GM19324 (cell line): ENCODE results near the gene SOX8.
"Not testable (repeated sequence)": the region's sequence is repeated elsewhere in the genome, so short reads cannot be mapped to it uniquely, and the experiment has no call there.

Experiments used
- ATAC-seq: cut with Tn5 transposase; IDR thresholded peaks from one replicate; pipeline ENCODE4 v1.9.1; 2021; ENCODE audit warnings: mild to moderate bottlenecking, moderate library complexity; ENCODE audit not compliant: unreplicated experiment, low FRiP score

The SOX8 gene

DNA sequence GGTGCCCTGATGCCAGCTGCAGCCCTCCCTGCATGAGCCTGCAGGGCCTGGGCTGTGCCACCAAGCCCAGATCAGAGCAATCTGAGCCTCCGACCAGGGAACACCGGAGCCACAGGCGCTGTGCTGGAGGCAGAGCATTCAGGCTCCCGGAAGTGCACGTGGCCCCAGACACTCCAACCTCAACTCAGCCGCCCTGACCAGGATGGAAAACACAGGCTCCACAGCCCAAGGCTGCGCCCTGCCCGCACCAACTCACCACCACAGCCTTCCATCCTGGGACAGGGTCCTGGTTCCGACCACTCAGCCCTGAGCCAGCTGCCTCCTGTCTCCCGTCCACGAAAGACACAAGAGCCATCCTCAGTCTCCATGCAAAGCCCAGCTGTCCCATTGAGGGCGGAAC lies 29.2 kb upstream of the SOX8 start:
- no peak for ATAC-seq

DNA sequence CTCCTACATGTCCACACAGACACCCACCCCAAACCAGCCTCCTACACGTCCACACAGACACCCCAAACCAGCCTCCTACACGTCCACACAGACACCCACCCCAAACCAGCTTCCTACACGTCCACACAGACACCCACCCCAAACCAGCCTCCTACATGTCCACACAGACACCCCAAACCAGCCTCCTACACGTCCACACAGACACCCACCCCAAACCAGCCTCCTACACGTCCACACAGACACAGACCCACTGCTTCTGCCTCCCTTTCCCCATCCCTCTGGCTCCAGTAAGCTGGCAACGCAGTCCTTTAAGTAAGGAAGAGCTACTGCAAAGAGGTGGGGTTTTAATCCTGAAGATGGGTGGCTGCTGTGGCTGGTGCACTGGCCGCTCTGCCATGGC lies 27.8 kb upstream of the SOX8 start:
- not testable (repeated sequence) for ATAC-seq

DNA sequence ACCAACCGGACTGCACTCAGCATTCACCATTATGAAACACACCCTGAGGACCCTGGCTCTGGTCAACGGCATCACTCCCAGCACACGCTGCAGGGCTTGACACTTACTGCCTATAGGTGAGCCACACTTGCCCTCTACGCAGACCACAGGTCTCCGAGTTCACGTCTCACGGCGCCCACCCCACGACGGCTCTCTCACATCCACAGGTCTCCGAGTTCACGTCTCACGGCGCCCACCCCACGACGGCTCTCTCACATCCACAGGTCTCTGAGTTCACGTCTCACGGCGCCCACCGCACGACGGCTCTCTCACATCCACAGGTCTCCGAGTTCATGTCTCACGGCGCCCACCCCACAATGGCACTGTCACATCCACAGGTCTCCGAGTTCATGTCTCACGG lies 25.8 kb upstream of the SOX8 start:
- ATAC-seq, result not testable (repeated sequence)

DNA sequence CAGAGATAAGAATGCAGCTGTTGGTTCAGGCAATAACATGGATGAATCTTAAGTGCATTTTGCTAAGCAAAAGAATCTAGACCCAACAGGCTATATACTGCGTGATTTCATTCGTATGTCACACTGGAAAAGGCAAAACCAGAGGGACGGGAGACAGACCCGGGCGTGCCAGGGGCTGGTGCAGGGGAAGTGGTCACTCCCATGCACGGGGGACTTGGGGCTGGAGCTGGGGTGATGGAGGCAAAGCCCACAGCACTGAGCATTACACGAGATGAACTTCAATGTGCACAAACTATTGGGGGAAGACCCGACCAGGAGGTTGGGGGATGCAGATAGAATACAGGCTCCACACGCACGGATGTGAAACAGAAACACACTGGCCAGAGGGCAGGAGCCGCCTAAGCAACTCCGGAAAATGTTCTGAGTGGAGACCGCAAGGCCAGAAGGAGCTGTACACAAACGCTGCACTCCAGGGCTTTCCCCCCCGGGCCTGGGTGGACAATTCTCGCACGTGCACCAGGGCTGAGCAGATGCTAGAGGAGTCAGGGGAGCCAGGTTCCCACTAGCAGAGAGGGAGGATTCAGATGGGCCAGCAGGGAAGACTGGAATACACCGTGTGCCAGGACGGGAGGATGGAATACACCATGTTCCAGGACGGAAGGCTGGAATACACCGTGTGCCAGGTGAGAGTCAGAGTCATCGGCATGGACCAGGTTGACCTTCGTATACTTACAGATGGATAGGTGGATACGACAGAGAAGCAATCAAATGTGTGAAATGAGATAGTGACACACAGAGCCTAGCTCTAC lies 22.1 kb upstream of the SOX8 start:
- no peak for ATAC-seq

DNA sequence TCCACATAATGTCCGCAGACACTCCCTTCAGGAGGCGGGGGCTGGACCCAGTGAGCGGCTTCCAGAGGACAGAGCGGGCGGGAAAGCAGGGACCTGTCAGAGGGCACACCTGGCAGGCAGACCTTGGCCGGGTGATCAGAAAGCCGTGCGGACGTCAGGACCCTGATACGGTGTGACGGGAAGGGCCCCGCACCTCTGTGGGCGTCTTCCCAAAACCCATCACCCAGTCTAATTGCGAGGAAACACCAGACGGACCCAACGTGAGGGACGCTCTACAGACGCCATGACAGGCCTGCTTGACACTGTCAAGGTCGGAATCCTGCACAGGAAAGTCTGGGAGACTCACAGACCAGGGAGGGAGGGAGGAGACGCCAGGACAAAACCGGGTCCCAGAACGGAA lies 19.2 kb upstream of the SOX8 start:
- ATAC-seq, result no peak

DNA sequence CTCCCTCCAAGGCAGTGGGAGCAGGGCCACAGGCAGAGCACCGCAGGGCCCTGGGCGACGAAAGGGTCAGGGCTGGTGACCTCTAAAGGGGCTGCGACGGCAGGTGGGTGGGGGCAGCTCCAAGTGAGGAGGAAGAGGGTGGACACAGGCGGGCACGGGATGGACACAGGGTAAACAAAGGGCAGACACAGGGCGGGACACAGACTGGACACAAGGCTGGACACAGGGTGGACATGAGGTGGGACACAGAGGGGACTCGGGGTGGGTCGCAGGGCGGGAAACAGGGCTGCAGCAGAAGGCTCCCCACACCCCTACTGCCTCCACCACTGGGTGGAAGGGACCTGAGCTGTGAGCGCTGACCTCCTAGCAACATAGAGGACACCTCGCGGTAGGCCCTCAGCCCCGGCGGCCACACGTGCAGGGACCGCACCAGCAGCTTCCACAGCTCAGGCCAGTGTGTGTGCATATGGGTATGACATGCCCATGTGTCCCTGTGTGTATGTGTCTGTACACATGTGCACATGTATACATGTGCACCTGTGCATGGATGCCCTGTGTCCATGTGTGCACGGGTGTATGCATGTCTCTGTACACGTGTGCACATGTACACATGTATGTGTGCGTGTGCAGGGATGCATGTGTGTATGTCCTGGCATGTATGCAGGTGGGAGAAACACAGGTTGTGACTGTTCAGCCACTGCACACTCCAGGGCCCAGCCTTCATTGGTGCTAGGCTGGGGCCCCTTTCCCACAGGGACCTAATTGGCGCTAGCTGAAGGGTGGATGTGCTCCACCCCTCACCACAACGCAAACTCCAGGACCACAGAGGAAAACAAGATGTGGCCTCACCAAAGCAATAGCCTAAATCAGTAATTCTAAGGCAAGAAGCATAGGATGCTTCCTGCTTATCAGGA lies 18.4 kb upstream of the SOX8 start:
- no peak for ATAC-seq

DNA sequence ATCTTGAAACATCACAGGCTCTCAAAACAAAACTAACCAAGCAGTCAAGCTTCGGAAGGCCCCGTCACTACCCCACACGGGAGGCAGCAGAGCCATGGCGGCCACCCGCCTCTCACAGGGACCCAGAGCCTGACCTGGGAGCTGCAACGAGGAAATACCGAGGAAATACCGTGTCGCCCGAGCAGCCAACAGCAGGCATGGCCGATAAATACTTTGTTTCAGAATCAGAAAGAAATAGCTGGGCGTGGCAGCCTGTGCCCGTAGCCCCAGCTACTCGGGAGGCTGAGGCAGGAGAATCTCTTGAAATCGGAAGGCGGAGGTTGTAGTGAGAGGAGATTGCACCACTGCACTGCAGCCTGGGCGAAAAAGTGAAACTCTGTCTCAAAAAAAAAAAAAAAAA lies 17.7 kb upstream of the SOX8 start:
- ATAC-seq, result no peak

DNA sequence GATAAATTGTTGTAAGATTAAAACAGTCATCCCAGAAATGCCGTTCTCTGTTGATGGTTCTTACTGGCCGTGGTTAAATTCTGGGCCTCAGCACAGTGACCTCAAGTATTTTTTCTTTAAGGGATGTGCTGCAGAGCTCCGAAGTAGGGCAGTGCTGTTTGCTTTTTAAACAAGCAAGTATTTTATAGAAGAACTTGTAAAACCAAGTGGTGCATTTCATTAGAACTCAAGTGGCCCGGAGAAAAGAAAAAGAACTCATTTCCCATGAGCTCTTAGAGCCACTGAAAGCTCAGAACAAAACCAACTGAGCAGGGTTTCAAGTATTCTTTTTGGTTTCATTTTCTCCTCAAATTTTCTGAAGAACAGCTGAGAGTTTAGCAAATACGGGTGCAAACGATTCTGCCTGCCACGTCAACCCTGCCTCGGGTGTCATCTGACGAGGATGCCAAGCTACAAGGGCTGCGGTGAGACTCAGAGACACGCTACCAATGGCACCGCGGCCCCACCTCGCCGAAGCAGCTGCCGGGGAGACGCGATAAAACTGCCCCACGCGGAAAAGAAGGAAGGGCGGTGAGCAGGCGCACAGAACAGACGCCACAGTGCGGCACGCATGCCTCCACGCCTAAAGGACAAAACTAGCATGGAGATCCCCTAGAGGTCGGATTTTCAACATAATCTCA lies 17.1 kb upstream of the SOX8 start:
- no peak for ATAC-seq

DNA sequence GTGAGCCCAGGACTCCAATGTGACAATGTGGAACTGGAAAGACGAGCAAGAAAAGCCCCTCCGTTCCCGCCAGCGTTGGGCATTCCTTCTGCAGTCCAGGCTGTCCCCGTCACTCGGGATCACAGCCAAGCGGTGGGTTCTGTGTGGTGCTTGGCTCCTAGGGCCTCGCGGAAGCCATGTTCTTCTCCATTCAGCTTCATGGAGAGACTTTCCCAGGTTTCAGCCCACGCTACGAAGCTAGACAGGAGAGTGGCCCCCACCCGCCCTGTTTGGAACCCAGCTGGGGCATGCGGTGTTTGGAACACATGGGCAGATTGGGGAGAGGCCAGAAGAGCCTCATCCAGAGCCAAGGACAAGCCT lies 16.6 kb upstream of the SOX8 start:
- ATAC-seq, result no peak

DNA sequence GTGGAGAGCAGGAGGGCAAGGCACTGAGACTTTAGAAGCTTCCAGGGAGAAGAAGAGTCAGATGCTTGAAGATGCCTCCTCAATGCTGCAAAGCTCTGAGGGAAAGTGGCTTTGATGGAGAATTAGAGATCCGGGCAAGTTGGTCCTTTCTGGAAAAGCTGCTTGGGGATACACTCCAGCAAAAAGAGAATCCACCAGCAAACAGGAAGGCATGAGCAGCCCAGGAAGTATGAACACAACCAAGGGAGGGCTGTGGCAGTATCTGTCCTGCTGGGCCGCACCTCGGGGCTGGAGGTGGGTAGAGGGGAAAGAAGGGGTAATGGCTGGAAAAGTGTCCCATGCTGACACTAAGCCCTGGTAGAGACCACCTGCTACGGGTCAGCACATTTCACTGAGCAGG lies 16.1 kb upstream of the SOX8 start:
- no peak for ATAC-seq

DNA sequence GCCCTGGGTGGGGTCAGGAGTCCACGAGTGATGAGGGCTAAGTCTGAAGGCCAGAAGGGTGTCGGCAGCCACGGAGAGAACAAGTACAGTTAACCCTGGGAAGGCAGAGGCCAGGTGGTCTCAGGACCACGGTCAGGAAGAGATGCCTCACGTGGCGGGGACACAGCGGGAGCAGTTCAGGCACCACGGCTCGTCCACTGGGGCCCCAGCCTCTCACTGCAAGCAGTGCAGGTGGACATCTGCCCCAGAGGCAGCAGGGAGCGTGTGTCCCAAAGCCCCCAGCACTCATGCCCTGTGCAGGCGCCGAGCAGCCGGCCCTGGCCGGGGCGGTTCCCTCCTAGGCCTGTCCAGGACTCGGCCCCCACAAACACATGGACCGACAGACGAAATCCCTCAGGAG lies 15.5 kb upstream of the SOX8 start:
- ATAC-seq, result no peak

DNA sequence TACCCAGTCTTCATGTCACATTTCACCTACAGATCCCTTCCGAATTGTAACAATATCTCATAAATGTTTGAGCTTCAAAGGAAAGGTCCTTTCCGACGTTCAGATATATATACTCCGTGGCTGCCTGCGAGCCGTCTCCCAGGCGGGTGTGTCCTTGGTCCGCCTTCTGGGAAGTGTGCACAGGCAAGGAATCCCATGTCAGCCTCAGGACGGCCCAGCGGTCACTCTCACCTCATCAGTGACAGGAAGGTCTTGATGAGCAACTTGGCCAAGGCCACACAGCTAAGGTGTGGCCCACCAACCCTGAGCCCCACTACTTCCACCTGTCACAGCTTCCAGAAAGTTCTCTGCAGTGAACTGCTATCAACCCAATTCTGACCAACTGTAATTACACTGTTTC lies 15.1 kb upstream of the SOX8 start:
- ATAC-seq, result no peak

DNA sequence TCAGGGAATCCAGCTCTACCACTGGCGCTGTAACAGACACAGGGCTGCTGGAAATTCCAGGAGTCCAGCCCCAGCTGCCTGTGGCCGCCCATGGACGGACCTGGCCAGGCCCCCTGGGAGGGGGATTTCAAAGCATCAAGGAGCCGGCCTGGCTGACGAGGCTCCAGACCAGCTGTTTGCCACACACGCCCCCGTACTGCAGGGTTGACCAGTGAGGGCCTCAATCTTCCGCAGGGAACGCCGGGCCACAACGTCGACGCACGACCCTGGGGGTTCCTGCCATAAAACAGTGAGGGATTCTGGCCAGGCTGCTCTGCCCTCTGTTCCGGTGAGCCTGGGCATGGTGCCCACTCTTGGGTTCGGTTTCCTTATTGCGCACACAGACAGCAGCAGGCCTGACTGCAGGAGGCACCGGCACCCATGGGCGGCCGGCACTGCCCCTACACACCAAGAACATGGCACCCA lies 14.5 kb upstream of the SOX8 start:
- no peak for ATAC-seq

DNA sequence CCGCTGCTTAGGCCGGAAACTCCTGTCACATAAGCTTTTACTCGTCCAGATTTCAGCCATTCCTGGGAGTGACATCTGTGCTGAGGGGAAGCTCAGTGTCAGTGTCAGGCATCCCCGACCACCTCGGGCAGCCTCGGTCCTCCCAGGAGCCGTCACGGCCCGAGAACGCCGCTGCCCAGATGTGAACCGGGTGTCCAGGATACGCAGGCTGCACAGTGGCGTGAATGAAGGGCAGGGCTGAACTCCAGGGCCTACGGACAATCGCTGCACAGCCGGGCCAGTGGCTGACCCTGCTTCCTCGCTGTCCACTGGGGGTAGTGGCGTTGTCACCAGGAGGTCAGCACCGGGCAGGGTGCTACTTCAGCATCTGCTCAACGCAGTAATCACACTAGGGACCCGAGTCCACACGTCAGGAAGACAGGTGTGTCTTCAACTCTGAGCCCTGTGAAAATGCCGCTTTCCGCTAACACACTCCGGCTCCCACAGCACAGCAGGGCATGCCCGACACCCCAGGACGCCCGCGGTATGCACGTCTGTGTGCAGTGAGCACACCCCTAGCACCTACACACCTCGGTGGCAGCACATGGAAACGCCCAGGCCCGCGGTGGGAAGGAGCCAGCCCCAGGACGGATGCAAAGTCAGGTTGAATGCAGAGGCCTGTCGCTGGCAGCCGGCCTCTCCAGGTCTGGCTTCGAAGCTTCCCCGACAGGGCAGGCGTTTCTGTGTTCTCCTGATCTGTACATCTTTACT lies 13.8 kb upstream of the SOX8 start:
- no peak for ATAC-seq

DNA sequence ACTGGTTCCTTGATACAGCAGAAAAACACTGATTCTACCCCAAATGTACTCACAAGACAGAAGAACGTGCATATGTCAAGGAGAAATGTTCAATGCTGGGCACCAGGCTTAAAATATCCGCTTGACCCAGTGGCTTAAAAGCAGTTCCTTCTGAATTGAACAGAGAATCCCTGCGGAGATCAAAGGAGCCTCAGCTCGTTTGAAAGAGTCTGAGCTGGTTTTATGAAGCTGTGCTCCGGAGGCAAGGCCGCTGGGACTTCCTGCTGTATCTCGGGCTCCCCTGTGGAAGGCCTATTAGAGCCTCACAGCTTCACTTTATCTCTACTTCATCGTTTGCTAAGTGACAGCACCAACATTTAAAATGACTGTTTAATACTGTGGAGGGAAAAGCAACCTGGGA lies 12.9 kb upstream of the SOX8 start:
- ATAC-seq, result no peak

DNA sequence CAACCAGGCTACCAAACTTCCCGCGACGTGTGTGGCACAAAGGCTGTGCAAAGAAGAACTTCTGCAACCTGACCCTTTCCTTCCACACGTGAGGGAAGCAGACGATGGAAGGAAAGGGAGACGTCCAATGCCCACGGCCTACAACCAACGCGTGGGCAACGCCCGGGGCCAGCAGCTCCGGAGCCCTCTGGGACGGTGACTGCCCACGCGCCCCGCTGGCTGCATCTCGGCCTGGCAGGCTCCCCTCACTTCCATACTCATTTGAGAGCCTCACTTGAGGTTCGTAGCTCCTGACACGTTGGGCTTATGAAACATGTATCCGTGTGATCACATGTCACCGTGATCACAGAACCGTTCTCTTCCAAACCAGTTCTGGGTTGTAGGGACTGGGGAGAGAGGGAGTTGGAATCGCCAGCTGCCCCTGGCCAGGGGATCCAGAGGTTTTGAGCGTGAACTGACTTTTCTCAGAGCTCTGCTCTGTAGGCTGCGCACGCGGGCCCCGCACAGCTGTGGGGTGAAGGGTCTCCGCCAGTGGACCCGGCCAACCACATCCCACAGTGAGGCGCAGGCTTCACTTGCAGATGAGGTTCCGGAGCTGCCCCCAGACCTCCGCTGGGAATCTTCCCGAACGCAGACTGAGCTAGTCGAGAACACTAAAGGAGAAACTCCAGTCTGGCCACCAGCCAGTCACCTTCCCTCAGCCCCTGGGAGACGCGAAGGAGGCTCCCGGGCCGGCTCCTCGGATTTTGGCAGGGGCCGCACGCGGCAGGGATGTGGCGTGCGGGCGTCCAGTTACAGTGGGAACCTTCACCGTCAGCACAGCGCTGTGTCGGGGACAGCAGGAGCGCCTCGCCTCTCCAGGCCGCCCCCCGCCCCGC lies 11.8 kb upstream of the SOX8 start:
- ATAC-seq, result no peak

DNA sequence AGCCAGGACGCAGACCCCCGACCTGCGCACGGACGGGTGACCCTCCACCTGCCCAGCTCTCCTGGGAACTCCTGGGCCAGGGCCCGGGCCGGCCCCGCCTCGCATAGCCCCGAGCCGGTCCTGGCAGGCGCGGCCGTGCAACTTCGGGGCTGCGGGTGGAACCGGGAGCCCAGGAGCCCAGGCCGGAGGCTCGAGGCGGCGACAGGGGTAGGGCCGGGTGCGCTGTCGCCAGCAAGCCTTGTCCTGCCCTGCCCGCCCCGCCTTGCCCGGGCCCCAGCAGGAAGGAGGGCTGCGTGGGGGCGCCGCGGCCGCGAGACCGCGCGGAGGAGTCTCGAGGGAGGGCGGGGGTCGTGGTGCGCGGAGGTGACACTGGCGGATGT lies 11.2 kb upstream of the SOX8 start:
- ATAC-seq, result no peak

DNA sequence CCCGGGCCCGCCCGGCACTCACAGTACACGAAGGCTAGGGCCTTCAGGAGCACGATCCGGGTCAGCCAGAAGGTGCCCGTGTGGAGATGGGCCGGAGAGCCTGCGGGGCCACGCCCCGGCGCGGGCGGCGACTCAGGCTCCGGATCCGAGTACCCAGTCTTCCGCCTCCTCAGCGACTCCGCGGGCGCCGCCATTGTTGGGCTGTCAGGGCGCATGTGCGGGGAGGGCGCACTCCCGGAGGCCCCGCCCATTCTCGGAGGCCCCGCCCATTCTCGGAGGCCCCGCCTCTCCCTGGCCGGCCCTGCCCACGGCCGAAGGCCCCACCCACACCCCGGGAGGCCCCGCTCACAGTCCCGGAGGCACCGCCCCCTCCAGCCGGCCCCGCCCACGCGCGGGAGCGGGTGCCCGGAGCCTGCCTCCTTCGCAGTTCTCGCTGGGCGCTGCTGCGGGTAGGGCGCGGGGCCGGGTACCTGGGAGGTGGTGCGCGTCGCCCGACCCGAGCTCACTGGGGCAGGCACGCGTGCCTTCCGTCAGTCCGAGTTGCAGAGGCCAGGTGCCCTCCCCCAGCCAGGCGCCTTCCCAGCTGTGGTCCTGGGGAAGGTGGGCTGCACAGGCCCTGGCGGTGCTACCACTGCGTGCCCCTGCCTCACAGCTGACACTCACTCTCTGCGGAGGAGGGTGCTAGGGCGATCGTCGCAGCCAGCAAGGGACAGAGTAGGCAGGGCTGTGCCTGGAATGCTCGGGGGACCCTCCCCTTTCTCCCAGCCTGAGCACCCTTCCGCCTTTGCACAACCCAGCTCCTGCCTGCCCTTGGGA lies 10.6 kb upstream of the SOX8 start, which contains the start of gene LMF1:
LMF1 (minus strand) TSS at position 219 of the 816 bp plus-strand sequence; CDS start at position 215, 4 bp downstream.
- ATAC-seq, result peak; percentile 81

DNA sequence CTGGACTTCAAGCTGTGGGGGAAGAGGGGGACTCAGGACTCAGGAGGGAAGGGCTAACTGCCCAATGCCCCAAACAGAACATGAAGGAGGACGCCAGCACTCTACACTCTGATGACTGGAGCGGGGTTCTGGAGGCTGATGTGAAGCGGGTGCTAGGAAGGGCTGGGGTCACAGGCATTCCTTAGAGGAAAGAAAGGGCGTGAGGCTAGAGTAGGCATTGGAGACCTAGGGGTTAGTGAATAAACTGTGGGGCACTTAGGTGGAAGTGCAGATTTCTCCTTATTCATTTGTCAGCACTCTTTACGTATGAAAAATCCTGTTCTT lies 10.0 kb upstream of the SOX8 start:
- no peak for ATAC-seq
